ENCODE data around the gene TYW1.
"Not testable (repeated sequence)": the region's sequence is repeated elsewhere in the genome, so short reads cannot be mapped to it uniquely, and the experiment has no call there.

TYW1 gene

GRCh38 chr7:66996444-66997191, at the start of gene TYW1:
TSS of gene TYW1 (plus strand) at chr7:66996833. CDS start at chr7:66996979, 146 bp downstream.
- H3K36me3 Mint-ChIP-seq, H3K27me3 Mint-ChIP-seq, H3K9me3 Mint-ChIP-seq: not testable (repeated sequence)
- peak within 1 kb of the TSS; percentile 99 for H3K27ac Mint-ChIP-seq
- H3K4me1 Mint-ChIP-seq = peaks cover 38% of the 10 kb centered on the region
- peak within 1 kb of the TSS; percentile 96 for H3K4me3 Mint-ChIP-seq

GRCh38 chr7:66948480-66949109, 48.0 kb upstream of the TYW1 start:
- Mint-ChIP-seq H3K4me1 (no peaks in the 10 kb centered on the region), H3K36me3 (peaks cover 15% of the 10 kb centered on the region), H3K9me3 (no peaks in the 10 kb centered on the region), H3K4me3 (no peak overlapping the region), H3K27ac (no peak overlapping the region), H3K27me3 (no peaks in the 10 kb centered on the region)

- peaks cover 13% of the 10 kb centered on the region for H3K36me3 Mint-ChIP-seq
- no peak overlapping the region for H3K4me3 Mint-ChIP-seq
- H3K27me3 Mint-ChIP-seq = no peaks in the 10 kb centered on the region
Measured at GRCh38 chr7:66950311-66950710, 46.3 kb upstream of the TYW1 start.

GRCh38 chr7:66950763-66951162, 45.9 kb upstream of the TYW1 start:
- Mint-ChIP-seq H3K27me3 (no peaks in the 10 kb centered on the region), H3K27ac (no peak overlapping the region), H3K9me3 (no peaks in the 10 kb centered on the region), H3K36me3 (peaks cover 13% of the 10 kb centered on the region), H3K4me3 (no peak overlapping the region), H3K4me1 (no peaks in the 10 kb centered on the region)

More at GRCh38 chr7:66950311-66950710, 46.3 kb upstream of the TYW1 start:
- Mint-ChIP-seq H3K27ac (no peak overlapping the region), H3K4me1 (no peaks in the 10 kb centered on the region), H3K9me3 (no peaks in the 10 kb centered on the region)

GRCh38 chr7:66952343-66953043, 44.1 kb upstream of the TYW1 start:
- H3K27ac Mint-ChIP-seq = no peak overlapping the region
- H3K36me3 Mint-ChIP-seq = peaks cover 13% of the 10 kb centered on the region

GRCh38 chr7:66953044-66953427, 43.6 kb upstream of the TYW1 start:
- no peaks in the 10 kb centered on the region for H3K27me3 Mint-ChIP-seq
- H3K36me3 Mint-ChIP-seq = peaks cover 13% of the 10 kb centered on the region
- H3K27ac Mint-ChIP-seq = no peak overlapping the region
- peaks cover 4% of the 10 kb centered on the region for H3K4me1 Mint-ChIP-seq
- no peak overlapping the region for H3K4me3 Mint-ChIP-seq
- no peaks in the 10 kb centered on the region for H3K9me3 Mint-ChIP-seq

More at GRCh38 chr7:66952343-66953043, 44.1 kb upstream of the TYW1 start:
- Mint-ChIP-seq H3K27me3 (no peaks in the 10 kb centered on the region), H3K4me3 (no peak overlapping the region), H3K4me1 (peaks cover 4% of the 10 kb centered on the region), H3K9me3 (no peaks in the 10 kb centered on the region)

GRCh38 chr7:66957595-66958290, 38.9 kb upstream of the TYW1 start:
- H3K27ac Mint-ChIP-seq = peak overlapping the region; percentile 52
- H3K4me3 Mint-ChIP-seq = no peak overlapping the region
- H3K27me3 Mint-ChIP-seq = no peaks in the 10 kb centered on the region
- H3K4me1 Mint-ChIP-seq = peaks cover 4% of the 10 kb centered on the region
- no peaks in the 10 kb centered on the region for H3K9me3 Mint-ChIP-seq
- H3K36me3 Mint-ChIP-seq = peaks cover 2% of the 10 kb centered on the region

GRCh38 chr7:66958538-66959350, 37.9 kb upstream of the TYW1 start:
- H3K9me3 Mint-ChIP-seq = no peaks in the 10 kb centered on the region
- peaks cover 2% of the 10 kb centered on the region for H3K36me3 Mint-ChIP-seq
- no peak overlapping the region for H3K27ac Mint-ChIP-seq
- peaks cover 4% of the 10 kb centered on the region for H3K4me1 Mint-ChIP-seq
- no peak overlapping the region for H3K4me3 Mint-ChIP-seq
- no peaks in the 10 kb centered on the region for H3K27me3 Mint-ChIP-seq

GRCh38 chr7:66960192-66960591, 36.4 kb upstream of the TYW1 start:
- no peak overlapping the region for H3K4me3 Mint-ChIP-seq
- H3K27me3 Mint-ChIP-seq = no peaks in the 10 kb centered on the region
- H3K9me3 Mint-ChIP-seq = no peaks in the 10 kb centered on the region
- H3K36me3 Mint-ChIP-seq = no peaks in the 10 kb centered on the region
- H3K27ac Mint-ChIP-seq = no peak overlapping the region
- H3K4me1 Mint-ChIP-seq = peaks cover 4% of the 10 kb centered on the region

- Mint-ChIP-seq H3K4me3 (no peak overlapping the region), H3K27me3 (no peaks in the 10 kb centered on the region), H3K4me1 (peaks cover 4% of the 10 kb centered on the region), H3K27ac (no peak overlapping the region), H3K9me3 (no peaks in the 10 kb centered on the region), H3K36me3 (no peaks in the 10 kb centered on the region)
Measured at GRCh38 chr7:66961096-66961495, 35.5 kb upstream of the TYW1 start.

GRCh38 chr7:66964411-66964810, 32.2 kb upstream of the TYW1 start:
- H3K27me3 Mint-ChIP-seq = no peaks in the 10 kb centered on the region
- H3K4me3 Mint-ChIP-seq = no peak overlapping the region
- no peak overlapping the region for H3K27ac Mint-ChIP-seq
- H3K9me3 Mint-ChIP-seq = no peaks in the 10 kb centered on the region
- H3K36me3 Mint-ChIP-seq = no peaks in the 10 kb centered on the region
- H3K4me1 Mint-ChIP-seq = no peaks in the 10 kb centered on the region

- no peak overlapping the region for H3K4me3 Mint-ChIP-seq
- no peaks in the 10 kb centered on the region for H3K27me3 Mint-ChIP-seq
- no peaks in the 10 kb centered on the region for H3K9me3 Mint-ChIP-seq
- H3K27ac Mint-ChIP-seq = no peak overlapping the region
- H3K36me3 Mint-ChIP-seq = no peaks in the 10 kb centered on the region
- H3K4me1 Mint-ChIP-seq = no peaks in the 10 kb centered on the region
Measured at GRCh38 chr7:66967029-66967428, 29.6 kb upstream of the TYW1 start.

- H3K4me1 Mint-ChIP-seq, H3K9me3 Mint-ChIP-seq, H3K27ac Mint-ChIP-seq, H3K4me3 Mint-ChIP-seq, H3K36me3 Mint-ChIP-seq, H3K27me3 Mint-ChIP-seq: not testable (repeated sequence)
Measured at GRCh38 chr7:66969001-66969400, 27.6 kb upstream of the TYW1 start.

GRCh38 chr7:66970310-66970709, 26.3 kb upstream of the TYW1 start:
- no peaks in the 10 kb centered on the region for H3K9me3 Mint-ChIP-seq
- H3K27ac Mint-ChIP-seq = no peak overlapping the region
- H3K36me3 Mint-ChIP-seq = no peaks in the 10 kb centered on the region
- H3K27me3 Mint-ChIP-seq = no peaks in the 10 kb centered on the region
- H3K4me1 Mint-ChIP-seq = no peaks in the 10 kb centered on the region
- no peak overlapping the region for H3K4me3 Mint-ChIP-seq

- Mint-ChIP-seq H3K4me3 (no peak overlapping the region), H3K9me3 (peaks cover 5% of the 10 kb centered on the region), H3K4me1 (no peaks in the 10 kb centered on the region), H3K36me3 (peaks cover 3% of the 10 kb centered on the region), H3K27me3 (no peaks in the 10 kb centered on the region), H3K27ac (no peak overlapping the region)
Measured at GRCh38 chr7:66974986-66975590, 21.5 kb upstream of the TYW1 start.

Data from activated naive CD4-positive, alpha-beta T cell treated with anti-CD3 and anti-CD28 coated beads, Interleukin-2, amount 50 U/mL, for 24 hours (primary cell).